ENCODE data around the gene SLC12A7.

Gene SLC12A7

GRCh38 chr5:1052076-1052475 lies 59.8 kb downstream of the SLC12A7 start:
- TF ChIP-seq SIN3A (IDR thresholded peaks at IDR 0.05; ENCODE audit: borderline replicate concordance, insufficient read depth, low read length) (no peak), TAF1 (IDR thresholded peaks at IDR 0.05; ENCODE audit: borderline replicate concordance, insufficient read depth, low read length) (no peak), REST (IDR thresholded peaks at IDR 0.05; ENCODE audit: insufficient read depth in 1 of 2, low read depth in 2 of 2, low read length in 2 of 2) (no peak), POLR2AphosphoS5 (IDR thresholded peaks at IDR 0.05; ENCODE audit: low read depth, low read length) (no peak)

GRCh38 chr5:1051366-1051720 lies 60.5 kb downstream of the SLC12A7 start:
- TF ChIP-seq TAF1 (IDR thresholded peaks at IDR 0.05; ENCODE audit: borderline replicate concordance, insufficient read depth, low read length), result no peak
- no peak for TF ChIP-seq FOXP2 (optimal IDR thresholded peaks at IDR 0.05; ENCODE audit: borderline replicate concordance, extremely low read depth, extremely low read length, insufficient read depth)
- TF ChIP-seq SIN3A (IDR thresholded peaks at IDR 0.05; ENCODE audit: borderline replicate concordance, insufficient read depth, low read length), result no peak
- no peak for TF ChIP-seq REST (IDR thresholded peaks at IDR 0.05; ENCODE audit: insufficient read depth in 1 of 2, low read depth in 2 of 2, low read length in 2 of 2)
- no peak for TF ChIP-seq POLR2AphosphoS5 (IDR thresholded peaks at IDR 0.05; ENCODE audit: low read depth, low read length)

- TF ChIP-seq TAF1 (IDR thresholded peaks at IDR 0.05; ENCODE audit: borderline replicate concordance, insufficient read depth, low read length) (no peak), SIN3A (IDR thresholded peaks at IDR 0.05; ENCODE audit: borderline replicate concordance, insufficient read depth, low read length) (no peak), FOXP2 (optimal IDR thresholded peaks at IDR 0.05; ENCODE audit: borderline replicate concordance, extremely low read depth, extremely low read length, insufficient read depth) (no peak), POLR2AphosphoS5 (IDR thresholded peaks at IDR 0.05; ENCODE audit: low read depth, low read length) (no peak), REST (IDR thresholded peaks at IDR 0.05; ENCODE audit: insufficient read depth in 1 of 2, low read depth in 2 of 2, low read length in 2 of 2) (no peak)
Observed at GRCh38 chr5:1050423-1051365, 61.2 kb downstream of the SLC12A7 start.

- TF ChIP-seq FOXP2 (optimal IDR thresholded peaks at IDR 0.05; ENCODE audit: borderline replicate concordance, extremely low read depth, extremely low read length, insufficient read depth) (no peak), TAF1 (IDR thresholded peaks at IDR 0.05; ENCODE audit: borderline replicate concordance, insufficient read depth, low read length) (no peak), POLR2AphosphoS5 (IDR thresholded peaks at IDR 0.05; ENCODE audit: low read depth, low read length) (no peak), SIN3A (IDR thresholded peaks at IDR 0.05; ENCODE audit: borderline replicate concordance, insufficient read depth, low read length) (no peak), REST (IDR thresholded peaks at IDR 0.05; ENCODE audit: insufficient read depth in 1 of 2, low read depth in 2 of 2, low read length in 2 of 2) (no peak)
Observed at GRCh38 chr5:1048861-1049838, 62.7 kb downstream of the SLC12A7 start.

Data from PFSK-1 (cell line).